HPDE6-E6E7 (cell line): ENCODE data around the gene TP73.

Experiments used
- DNase-seq: peaks from one replicate; pipeline ENCODE4 v3.0.0; 2011; ENCODE audit warnings: missing footprints; ENCODE audit errors: extremely low spot score

TP73 gene

DNA sequence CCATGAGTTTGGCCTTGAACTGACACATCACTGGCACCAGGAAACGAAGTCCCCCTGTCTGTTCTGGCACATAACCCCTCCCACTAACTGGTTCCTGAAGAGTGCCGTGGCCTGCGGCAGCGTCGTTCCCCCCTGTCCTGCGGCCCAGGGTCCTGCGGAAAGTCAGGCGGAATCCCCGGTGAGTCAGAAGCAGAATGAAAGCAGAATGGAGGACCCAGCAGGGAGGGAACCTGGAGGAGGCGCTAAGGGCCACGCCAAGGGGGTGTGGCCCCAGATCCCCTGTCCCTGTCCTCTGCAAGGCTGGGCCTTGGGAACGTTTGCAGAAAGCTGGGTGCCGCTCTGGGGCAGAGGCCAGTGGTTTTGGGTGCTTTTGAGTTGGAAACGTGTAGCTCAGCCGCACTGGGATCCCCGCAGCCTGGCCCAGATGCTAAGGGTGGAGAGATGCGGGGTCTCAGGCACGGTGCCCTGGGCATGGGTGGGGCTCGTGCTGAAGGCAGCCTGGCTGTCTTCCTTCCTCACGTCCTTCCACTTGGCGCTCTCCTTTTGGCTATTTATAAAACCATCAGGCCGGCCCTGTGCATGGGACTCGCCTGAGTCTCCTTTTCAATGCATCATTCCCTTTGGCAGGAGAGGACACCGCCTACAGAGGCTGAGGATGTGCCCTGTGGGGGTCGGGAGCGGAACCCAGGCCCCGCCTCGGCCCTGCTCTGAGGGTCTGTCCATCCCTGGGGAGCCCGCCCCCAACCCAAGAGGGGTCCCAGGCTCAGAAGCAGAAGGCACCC lies 36.2 kb downstream of the TP73 start:
- no peak for DNase-seq

DNA sequence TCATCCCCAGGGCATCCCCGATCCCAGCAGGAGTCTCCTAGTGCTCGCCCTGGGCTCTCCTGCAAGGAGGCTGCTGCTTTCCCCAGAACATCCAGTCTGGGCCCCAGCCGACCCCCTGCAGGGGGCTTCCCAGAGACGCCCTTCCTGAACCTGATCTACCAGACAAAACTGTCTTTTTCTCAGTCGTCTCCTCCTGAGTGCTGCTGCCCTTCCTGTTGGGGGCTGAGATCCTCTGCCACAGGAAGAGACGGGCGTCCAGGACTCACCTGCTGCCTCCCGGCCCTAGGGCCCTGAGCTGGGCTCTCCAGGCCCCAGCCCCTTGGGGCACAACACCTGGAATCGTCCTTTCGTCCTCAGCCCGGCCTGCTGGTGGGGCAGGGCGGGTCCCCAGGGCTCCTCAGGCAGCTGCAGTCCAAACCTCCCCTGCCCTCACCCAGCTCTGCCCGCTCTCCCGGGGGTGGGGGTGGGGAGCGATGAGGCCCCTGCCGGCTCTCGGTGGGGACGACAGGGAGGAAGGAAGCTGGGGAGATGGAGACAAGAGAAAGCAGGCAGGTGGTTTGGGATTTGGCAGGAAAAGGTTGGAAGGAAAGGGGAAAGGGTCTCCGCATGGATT lies 36.9 kb downstream of the TP73 start:
- DNase-seq: no peak

DNA sequence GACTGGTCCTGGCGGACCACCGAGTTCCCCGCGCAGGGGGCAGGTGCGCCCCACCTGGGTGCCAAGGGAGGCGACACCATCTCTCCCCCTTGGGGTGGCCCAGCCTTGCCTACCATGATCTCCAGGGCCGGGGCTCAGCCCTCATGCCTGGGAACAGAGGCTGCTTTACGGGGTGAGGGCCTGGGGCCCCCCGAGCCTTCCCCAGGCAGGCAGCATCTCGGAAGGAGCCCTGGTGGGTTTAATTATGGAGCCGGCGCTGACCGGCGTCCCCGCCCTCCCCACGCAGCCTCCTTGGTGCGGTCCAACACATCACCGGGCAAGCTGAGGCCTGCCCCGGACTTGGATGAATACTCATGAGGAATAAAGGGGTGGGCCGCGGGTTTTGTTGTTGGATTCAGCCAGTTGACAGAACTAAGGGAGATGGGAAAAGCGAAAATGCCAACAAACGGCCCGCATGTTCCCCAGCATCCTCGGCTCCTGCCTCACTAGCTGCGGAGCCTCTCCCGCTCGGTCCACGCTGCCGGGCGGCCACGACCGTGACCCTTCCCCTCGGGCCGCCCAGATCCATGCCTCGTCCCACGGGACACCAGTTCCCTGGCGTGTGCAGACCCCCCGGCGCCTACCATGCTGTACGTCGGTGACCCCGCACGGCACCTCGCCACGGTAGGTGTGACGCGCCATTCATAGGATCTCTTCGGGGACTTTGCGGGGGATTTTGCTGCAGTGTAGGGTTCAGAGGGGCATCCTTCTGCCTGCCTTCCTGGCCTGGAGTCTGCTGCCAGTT lies 38.2 kb downstream of the TP73 start:
- peak; percentile 95 for DNase-seq

DNA sequence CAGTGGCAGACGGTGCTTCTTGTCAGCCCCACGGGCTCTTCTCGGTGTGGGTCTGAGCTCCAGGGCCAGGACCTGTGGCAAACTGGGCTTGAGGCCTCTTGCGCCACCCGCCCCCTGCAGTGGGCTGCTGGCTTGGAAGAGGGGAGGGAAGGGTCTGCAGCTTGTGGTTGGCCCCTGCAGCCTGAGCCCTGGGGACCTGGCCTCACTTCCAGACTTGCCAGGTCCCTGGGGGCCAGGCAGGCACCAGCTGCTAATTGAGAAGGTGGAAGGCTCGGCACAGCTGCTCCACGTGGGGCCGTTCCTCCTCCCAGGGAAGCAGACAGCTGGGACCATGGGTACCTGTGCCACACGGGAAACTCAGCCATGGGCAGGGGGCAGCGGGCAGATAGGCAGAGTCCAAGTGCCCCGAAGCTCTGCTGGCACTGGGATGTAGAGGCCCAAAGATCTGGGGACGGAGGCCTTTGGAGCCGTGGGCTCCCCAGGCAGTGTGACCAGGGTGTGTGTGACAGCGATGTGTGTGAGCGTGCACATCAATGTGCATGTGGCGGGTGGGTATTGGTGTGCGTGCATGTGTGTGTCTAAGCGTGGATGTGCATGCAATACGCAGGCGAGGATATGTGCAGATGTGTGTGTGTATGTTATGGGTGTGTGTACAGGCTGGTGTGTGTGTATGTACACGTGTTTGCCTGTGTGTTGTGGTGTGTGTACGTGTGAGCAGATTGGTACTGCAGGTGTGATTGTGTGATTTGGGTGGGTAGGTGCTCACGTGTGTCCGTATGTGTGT lies 39.3 kb downstream of the TP73 start:
- DNase-seq: no peak

DNA sequence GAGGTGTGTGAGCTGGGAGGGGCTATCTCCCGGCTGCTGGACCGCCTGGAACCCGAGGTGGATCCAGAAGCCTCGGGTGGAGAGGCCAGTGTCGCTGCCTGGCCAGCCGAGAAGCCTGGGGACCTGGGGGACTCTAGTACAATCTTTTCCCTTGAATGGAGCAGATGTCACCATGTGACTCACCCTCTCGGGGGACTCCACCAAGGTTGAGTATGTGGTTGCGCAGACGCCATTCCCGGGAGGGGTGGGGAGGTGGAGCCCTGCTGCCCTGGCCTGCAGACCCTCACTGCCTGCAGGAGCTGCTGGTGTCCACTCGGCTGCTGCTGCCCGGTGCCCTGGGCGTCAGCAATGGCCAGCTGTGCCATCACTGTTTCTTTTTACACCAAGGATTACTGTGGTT lies 40.3 kb downstream of the TP73 start:
- no peak for DNase-seq

DNA sequence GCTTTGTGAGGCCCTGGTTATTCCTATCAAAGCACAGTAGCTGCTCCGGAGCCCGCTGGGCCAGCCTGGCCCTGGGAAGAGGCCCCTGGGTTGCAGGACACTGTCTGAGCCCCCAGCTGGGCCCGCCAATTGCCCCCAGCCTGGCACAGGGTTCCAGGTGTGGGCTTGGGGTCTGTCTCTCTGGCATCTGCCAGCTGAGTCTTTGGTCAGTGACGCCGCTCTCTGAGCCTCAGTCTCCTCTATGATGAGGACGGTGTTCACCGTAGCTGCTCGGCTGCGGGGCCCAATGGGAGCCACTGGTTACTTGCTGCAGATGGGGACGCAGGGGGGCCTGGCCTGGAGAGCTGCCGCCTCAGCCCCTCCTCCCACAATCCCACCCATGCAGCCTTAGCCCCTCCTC lies 41.0 kb downstream of the TP73 start:
- no peak for DNase-seq

DNA sequence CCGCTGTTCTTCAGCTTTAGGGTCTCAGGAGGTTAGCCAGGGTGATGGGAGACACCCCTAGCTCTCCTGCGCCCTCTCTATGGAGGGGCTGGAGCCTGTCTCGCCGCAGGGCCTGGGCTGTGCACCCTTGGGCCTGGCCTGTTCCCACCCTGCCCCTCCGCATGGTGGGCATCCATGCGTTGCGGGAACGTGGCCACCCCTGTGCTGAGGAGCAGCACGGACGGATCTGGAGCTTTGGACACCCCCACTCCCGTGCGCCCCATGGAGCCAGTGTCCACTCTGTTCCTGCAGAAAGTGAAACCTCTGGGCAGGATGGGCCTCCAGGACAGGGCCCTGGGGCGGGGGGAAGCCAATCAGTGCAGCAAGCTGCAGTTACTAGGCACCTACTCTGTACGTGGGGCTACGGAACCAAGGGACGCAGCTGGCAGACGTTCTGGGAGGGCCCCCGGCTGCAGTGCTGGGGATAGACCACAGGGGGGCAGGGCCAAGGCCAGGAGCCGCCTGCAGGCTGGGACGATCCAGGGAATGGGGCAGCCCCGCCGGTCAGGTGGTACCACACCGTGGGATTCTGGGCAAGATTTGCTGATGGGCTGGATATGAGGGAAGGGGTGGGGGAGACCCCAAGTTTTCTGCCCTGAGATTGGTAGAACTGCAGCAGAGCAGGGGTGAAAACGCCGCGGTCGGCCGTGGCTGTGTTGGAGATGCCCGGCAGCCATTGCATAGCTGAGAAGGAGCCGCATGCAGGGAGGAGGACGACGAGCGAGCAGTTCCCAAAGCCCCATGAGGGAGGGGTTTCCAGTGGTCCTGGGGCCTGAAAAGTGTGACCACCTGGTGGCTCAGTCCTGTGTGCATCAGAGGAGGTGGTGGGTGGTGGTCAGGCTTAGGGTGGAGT lies 43.3 kb downstream of the TP73 start:
- DNase-seq: no peak

DNA sequence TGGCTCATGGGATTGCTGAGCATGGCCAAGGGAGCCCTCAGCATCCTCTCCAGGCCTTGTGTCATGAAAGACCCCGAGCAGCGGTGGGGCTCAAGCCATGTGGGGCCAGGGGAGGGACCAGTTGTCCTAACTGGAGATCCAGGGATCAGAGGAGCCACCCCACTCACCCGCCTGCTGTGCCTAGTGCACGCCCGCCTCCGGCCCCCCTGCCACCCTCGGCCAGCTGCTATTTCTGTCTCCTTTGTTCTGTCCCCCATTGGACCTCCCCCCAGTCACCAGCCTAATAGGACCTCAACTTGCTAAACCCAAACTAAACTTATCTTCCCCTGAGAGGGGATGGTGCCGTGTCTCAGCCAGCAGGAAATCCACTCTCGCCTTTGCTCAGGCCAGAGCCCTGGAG lies 44.4 kb downstream of the TP73 start:
- DNase-seq: no peak

DNA sequence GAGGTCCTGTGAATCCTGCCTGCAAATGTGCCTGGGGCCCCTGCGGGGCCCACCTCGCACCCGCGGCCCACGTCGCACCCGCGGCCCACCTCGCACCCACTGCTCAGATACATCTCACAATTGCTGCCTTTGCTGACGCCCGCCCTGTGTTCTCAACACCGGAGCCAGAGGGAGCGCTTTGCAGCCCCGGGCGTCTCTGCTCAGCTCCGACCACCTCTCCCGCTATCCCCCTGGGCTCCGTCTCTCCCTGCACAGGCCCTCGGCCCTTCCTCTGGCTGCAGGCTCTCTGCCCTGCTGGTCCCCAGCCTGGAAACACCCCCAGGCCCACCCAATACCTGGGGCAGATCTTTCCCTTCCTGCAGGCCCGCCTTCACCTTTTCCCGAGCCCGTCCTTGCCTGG lies 44.8 kb downstream of the TP73 start:
- no peak for DNase-seq

DNA sequence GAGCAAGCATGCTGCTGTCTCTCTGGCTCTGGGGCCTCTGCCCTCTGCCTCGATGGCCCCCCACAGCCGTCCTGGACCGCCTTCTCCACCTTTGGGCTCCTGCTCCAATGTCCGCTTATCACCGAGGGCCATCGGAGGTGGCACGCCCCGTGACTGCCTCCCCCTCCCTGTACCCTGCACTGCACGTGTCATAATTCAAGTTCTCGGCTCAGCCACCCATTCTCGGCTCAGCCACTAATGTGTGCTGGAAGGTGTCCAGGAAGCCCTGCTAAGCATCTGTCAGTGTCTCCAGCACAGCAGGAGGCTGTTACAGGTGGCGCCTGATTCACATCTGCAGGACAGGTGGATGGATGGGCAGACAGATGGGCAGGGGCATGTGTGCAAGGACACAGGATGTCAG lies 45.5 kb downstream of the TP73 start:
- no peak for DNase-seq

DNA sequence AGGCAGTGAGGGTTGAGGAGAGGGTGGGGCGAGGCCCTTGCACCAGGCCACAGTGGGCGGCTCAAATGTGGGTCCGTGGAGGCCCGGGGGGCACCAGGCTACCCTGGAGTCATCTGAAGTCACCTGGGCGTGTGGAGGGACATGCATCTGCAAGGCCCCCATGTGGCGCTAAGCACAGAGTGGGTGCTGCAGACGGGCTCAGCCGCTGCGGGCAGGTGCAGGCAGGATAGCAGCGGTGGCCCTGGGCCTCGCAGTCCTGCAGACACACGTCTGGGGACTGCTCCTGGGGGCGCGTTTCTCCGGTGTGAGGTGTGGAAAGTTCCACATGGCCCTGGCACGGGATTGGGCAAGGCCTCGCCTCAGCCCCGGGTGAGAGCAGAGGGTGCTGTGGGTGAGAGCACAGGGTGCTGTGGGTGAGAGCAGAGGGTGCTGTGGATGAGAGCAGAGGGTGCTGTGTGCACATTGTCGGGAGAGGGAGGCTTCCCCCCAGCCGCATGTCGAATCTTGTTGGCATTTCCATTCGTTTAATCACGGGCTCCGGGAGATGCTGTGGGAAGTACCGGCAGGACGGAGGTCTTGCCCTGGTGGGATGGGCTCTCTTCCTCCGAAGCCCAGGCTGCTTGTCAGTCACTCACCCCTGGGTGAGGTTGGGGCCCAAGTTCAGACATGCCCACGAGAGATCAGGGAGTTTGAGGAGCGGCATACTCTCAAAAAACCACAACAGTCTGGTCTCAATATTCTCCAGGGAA lies 46.5 kb downstream of the TP73 start:
- DNase-seq: peak; percentile 94

DNA sequence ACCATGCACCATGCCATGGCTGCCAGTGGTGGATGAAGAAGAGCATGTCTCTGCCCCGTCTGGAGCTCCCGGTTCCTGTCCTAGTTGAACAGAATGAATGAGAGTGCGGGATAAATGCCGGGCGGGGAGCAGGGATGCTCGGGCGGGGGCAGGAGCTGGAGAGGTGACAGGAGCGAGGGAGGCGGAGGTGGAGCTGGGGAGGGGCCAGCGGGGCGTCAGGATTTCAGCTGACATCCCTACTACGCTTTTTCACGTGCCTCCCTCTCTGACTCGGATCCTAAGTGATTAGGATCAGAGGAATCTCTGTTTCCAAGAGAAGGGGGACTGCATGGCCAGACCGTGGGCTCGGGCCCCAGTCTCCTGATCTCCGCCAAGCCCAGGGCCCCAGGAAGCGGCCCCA lies 47.3 kb downstream of the TP73 start:
- DNase-seq: no peak

DNA sequence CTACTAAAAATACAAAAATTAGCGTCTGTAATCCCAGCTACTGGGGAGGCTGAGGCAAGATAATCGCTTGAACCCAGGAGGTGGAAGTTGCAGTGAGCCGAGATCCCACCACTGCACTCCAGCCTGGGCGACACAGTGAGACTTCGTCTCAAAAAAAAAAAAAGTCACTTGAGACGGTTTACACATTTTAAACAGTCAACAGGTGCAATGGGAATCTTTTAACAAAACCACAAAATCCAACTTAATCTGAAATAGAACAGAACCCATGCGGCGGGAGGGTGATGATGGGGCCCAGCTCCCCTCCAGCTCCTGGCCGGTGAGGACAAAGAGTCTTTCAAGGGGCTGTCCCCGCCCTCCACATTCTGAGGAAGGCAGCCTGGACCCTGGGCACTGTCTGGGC lies 48.3 kb downstream of the TP73 start:
- DNase-seq: no peak

DNA sequence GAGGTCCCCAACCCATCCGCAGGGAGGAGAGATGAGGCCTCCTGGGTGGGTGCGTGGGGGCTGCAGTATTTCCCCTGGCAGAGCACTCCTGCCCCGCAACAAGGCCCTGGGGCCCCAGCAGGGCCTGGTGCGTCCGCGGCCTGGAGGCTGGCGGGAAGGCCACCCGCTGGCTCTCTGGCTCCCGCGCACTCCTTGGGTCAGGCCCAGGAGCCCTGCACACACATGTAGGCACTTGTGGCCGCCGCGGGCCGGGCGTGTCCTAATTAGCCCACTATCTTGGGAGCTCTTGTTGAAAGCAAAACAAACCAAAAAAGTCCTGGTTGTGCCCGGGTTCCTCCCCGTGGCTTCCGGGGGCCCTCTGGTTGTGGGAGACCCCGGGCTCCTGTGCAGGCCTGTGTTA lies 50.2 kb downstream of the TP73 start:
- no peak for DNase-seq

DNA sequence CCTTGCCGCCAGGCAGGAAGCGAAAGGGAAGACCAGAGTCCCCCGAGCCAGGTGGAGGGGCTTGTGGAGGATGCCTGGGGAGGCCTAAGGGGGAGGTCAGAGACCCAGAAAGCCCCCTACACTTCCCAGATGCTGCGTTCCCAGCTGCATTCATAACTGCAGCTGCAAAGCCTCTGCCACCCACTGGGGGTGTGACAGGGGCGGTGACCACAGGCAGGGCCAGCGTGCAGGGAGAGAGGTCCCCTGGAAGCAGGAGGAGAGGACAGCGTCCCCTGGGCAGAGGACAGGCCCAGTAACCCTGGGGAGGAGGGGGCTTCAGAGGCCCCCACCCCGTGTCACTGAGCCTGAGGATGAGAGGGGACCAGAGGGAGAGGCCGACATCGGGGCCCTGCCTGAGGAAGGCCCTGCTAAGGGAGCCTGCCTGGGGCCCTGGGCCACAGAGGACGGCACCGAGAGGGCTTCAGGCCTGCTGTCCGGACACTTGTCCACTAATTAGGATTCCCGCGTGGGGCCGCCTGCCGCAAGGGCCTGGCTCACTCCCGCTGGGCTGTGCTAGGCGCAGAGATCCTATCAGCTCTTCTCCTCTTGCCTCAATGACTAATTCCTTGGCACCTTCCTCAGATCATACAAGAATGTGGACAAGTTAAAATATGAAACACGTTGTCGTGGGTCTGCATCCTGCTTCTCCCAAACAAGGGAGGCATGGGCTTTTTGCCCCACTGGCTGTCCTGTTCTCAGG lies 50.8 kb downstream of the TP73 start:
- no peak for DNase-seq

DNA sequence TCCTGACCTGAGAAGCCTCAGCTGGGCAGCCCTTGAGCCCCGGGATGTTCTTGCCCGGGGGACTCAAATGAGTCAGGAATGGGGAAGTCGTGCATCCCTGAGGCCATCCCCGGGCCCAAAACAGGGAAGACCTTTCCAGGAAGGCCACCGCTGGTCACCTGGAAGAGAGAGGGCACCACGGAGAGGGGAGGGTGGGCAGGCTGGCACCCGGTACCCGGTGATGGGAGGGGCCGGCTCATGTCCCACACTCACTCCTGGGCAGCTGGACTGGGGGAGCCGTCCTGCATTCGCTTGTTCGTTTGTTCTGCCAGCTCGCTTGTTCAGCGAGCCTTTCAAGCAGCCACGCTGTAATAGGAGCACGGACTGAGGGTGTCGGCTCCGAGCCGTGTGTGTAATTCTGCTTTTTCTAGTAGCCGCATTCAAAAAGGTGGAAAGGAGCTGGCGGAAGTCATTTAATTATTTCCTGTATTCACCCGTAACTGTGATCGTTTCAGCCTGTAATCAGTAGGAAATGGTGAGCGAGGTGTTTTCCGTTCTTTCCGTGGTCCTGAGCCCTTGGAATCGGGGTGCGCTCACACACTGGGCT lies 51.6 kb downstream of the TP73 start:
- no peak for DNase-seq

DNA sequence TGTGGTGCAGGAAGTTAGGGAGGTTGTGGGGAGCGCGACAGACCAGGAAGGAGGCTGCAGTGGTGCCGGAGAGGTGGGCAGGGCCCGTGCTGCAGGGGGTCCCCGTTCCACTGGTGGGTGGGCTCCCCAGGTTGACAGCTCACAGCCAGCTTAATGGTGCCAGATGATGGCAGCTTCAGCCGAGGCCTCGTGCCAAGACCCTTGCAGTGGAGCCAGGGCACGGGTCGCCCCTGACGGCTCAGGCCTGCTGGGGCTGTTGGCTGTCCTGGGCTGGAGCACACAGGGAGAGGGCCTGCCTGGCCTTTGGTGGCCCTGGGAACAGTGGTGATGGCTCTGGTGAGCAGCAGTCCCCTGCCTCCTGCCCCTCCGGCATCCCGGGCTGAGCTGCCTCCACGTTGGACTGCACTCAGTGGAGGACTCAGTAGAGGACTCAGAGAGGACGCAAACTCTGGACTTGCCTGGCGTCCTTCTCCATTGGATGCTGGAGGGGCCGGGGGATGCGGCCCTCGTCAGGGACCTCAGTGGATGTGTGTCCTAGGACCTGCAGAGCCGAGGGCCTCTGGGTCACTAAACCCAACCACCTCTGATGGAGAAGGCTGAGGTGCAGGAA lies 53.1 kb downstream of the TP73 start:
- DNase-seq: no peak

DNA sequence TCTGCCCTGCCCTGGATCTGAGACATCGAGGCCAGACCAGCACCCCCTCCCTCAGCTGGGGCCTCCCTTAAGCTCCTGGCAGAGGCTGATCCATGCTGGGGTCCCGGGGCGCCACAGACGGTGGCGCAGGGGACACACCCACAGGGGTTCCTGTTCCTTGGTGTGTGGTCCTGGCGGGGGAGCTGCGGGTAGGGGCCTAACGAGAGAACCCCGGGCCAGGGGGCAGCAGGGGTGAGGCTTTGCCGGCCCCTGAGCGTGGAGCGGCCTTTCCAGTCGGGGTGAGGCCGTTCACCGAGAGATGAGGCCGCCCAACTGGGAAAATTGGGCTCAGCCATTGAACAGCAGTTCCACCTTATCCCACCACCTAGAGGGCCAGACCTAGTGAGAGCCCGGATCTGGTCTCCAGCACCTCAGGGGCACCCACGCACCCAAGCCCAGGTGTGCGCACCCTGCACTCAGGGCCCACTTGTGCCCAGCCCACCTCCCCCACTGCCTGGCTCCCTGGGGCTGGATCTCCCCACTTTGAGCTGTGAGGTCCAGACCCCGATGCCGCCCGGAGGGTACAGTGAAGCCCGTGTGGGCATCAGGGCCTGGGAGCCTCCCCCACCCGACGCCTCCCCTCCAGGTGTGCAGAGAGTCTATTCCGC lies 54.5 kb downstream of the TP73 start:
- DNase-seq: no peak
